ENCODE measurements around the gene KIF2A.
A peak's percentile ranks its signal among the peaks of the same experiment; 100 is the strongest.

KIF2A gene

DNA sequence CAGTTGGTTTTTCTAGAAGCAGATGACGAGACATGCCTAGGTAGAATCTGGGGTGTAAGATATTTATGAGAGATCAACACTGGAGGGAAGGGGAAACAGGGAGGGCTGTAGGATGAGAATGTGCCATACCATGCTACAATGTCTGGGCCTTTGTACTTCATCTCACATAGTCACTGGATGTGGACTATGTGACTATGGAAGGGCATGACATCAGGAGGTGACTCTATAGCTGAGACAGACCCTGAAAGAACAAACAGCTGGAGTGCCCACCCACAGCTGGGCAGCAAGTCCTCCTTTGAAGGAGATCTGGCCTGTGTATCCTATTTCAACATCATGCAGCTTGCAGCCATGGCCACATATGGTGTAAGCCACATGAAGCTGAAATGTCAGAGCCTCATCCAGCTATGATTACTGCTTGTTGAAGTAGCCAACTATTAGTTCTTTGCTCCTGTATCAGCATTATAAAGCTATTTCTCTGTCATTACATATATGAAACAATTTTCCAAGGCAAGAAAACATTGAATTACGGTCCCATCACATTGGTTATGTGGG, 46.2 kb upstream of the KIF2A start:
- H3K27me3 ChIP-seq (ENCODE audit: insufficient read depth, low read length, poor library complexity) = no peaks in the 10 kb centered on the region
- H2AFZ ChIP-seq (ENCODE audit: low read depth, low read length) = no peak overlapping the region
- H3K9ac ChIP-seq (ENCODE audit: low read depth, low read length) = no peak overlapping the region
- no peak overlapping the region for H3K4me3 ChIP-seq (ENCODE audit: low read depth in 1 of 2, low read length in 2 of 2)
- H3K79me2 ChIP-seq (ENCODE audit: insufficient read depth, low read length) = no peaks in the 10 kb centered on the region
- no peak overlapping the region for H3K4me2 ChIP-seq (ENCODE audit: insufficient read depth, low read length)
- TF ChIP-seq EZH2 (IDR thresholded peaks at IDR 0.05; ENCODE audit: borderline replicate concordance, low read depth, low read length, severe bottlenecking) (no peak), CTCF (IDR thresholded peaks at IDR 0.05; ENCODE audit: borderline replicate concordance, extremely low read depth, low read length, poor library complexity, severe bottlenecking) (no peak)
- H3K4me1 ChIP-seq (ENCODE audit: insufficient read depth, low read length) = peaks cover 13% of the 10 kb centered on the region
- DNase-seq (no peak), ATAC-seq (ENCODE audit: insufficient read depth, low read depth) (no peak)
- H3K27ac ChIP-seq (ENCODE audit: low read length) = no peak overlapping the region
- H3K9me3 ChIP-seq (ENCODE audit: insufficient read depth, low read length, severe bottlenecking) = no peaks in the 10 kb centered on the region
- no peaks in the 10 kb centered on the region for H4K20me1 ChIP-seq (ENCODE audit: insufficient read depth, low read length)
- no peaks in the 10 kb centered on the region for H3K36me3 ChIP-seq (ENCODE audit: insufficient read depth, low read length)

DNA sequence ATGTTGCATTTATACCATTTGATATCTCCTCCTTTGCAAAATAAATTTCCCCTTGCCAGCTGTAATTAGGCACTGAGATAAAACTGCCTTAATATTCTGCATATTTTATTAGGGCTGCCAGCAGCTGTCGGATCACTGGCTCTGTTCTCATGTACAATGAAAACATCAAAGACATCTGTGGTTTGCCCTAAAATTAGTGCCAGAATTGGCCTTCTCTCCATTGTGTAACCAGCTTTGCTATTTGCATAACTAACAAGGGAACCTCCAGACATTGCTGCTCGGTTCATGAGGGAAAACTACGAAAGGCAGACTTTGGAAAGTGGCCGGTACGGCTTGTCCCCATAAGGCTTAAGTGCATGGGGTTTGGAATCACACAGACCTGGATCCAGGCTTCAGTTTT, 45.5 kb upstream of the KIF2A start:
- H3K4me2 ChIP-seq (ENCODE audit: insufficient read depth, low read length) = no peak overlapping the region
- no peaks in the 10 kb centered on the region for H3K27me3 ChIP-seq (ENCODE audit: insufficient read depth, low read length, poor library complexity)
- H3K36me3 ChIP-seq (ENCODE audit: insufficient read depth, low read length) = no peaks in the 10 kb centered on the region
- H3K4me1 ChIP-seq (ENCODE audit: insufficient read depth, low read length) = peaks cover 13% of the 10 kb centered on the region
- no peaks in the 10 kb centered on the region for H3K79me2 ChIP-seq (ENCODE audit: insufficient read depth, low read length)
- ATAC-seq (ENCODE audit: insufficient read depth, low read depth) (peak; percentile 39; the same call in 1 of the 3 replicates), DNase-seq (no peak)
- no peaks in the 10 kb centered on the region for H3K9me3 ChIP-seq (ENCODE audit: insufficient read depth, low read length, severe bottlenecking)
- TF ChIP-seq EZH2 (IDR thresholded peaks at IDR 0.05; ENCODE audit: borderline replicate concordance, low read depth, low read length, severe bottlenecking) = no peak
- no peak for TF ChIP-seq CTCF (IDR thresholded peaks at IDR 0.05; ENCODE audit: borderline replicate concordance, extremely low read depth, low read length, poor library complexity, severe bottlenecking)
- no peak overlapping the region for H3K27ac ChIP-seq (ENCODE audit: low read length)
- H3K9ac ChIP-seq (ENCODE audit: low read depth, low read length) = no peak overlapping the region
- no peak overlapping the region for H2AFZ ChIP-seq (ENCODE audit: low read depth, low read length)
- H4K20me1 ChIP-seq (ENCODE audit: insufficient read depth, low read length) = no peaks in the 10 kb centered on the region
- H3K4me3 ChIP-seq (ENCODE audit: low read depth in 1 of 2, low read length in 2 of 2) = no peak overlapping the region

GRCh38 chr5:62263401-62263800, 42.6 kb upstream of the KIF2A start:
- no peaks in the 10 kb centered on the region for H4K20me1 ChIP-seq (ENCODE audit: insufficient read depth, low read length)
- H3K4me2 ChIP-seq (ENCODE audit: insufficient read depth, low read length) = no peak overlapping the region
- H3K36me3 ChIP-seq (ENCODE audit: insufficient read depth, low read length) = no peaks in the 10 kb centered on the region
- TF ChIP-seq CTCF (IDR thresholded peaks at IDR 0.05; ENCODE audit: borderline replicate concordance, extremely low read depth, low read length, poor library complexity, severe bottlenecking) (no peak), EZH2 (IDR thresholded peaks at IDR 0.05; ENCODE audit: borderline replicate concordance, low read depth, low read length, severe bottlenecking) (no peak)
- H3K79me2 ChIP-seq (ENCODE audit: insufficient read depth, low read length) = no peaks in the 10 kb centered on the region
- ATAC-seq (ENCODE audit: insufficient read depth, low read depth) (no peak), DNase-seq (no peak)
- H3K27ac ChIP-seq (ENCODE audit: low read length) = no peak overlapping the region
- H2AFZ ChIP-seq (ENCODE audit: low read depth, low read length) = no peak overlapping the region
- no peaks in the 10 kb centered on the region for H3K27me3 ChIP-seq (ENCODE audit: insufficient read depth, low read length, poor library complexity)
- H3K9ac ChIP-seq (ENCODE audit: low read depth, low read length) = no peak overlapping the region
- H3K4me3 ChIP-seq (ENCODE audit: low read depth in 1 of 2, low read length in 2 of 2) = no peak overlapping the region
- H3K9me3 ChIP-seq (ENCODE audit: insufficient read depth, low read length, severe bottlenecking) = no peaks in the 10 kb centered on the region
- H3K4me1 ChIP-seq (ENCODE audit: insufficient read depth, low read length) = no peaks in the 10 kb centered on the region
